Ovary (tissue), 3 donors: ENCODE results near the gene RPS6KA3.

ENCODE experiments used
- CTCF ChIP-seq, 3 donors: fragments of 450-650 bp in 2 of 3; fragments of 200-600 bp in 1 of 3; IDR thresholded peaks; one replicate each; pipeline versions ENCODE4 v1.5.1 to v1.8.0; 2016 to 2022; ENCODE audit warnings: antibody characterized with exemption in 3 of 3, mild to moderate bottlenecking in 1 of 3
- EP300 ChIP-seq: sonication (generic); formaldehyde crosslinking; IDR thresholded peaks from one replicate; pipeline ENCODE4 v1.6.1; 2017; ENCODE audit warnings: antibody characterized with exemption
- POLR2A ChIP-seq: fragments of 450-650 bp; IDR thresholded peaks from one replicate; pipeline ENCODE4 v1.6.1; 2017; ENCODE audit warnings: antibody characterized with exemption, mild to moderate bottlenecking, moderate library complexity
- donor health status: DM: no; HTN: no; CAD: no.

- no peak for TF ChIP-seq CTCF (IDR thresholded peaks at IDR 0.05)
- TF ChIP-seq POLR2A: no peak
- no peak for TF ChIP-seq EP300
Measured at GRCh38 chrX:20231598-20231997, 35.1 kb downstream of the RPS6KA3 start.
